HG03354 (cell line): Measurements from ENCODE around the gene KLHL40.
"Not testable (repeated sequence)": the region's sequence is repeated elsewhere in the genome, so short reads cannot be mapped to it uniquely, and the experiment has no call there.

Experiments used
- ATAC-seq: cut with Tn5 transposase; IDR thresholded peaks from one replicate; pipeline ENCODE4 v1.9.1; 2021; ENCODE audit warnings: mild to moderate bottlenecking; ENCODE audit not compliant: unreplicated experiment, poor library complexity, severe bottlenecking

KLHL40 gene

DNA sequence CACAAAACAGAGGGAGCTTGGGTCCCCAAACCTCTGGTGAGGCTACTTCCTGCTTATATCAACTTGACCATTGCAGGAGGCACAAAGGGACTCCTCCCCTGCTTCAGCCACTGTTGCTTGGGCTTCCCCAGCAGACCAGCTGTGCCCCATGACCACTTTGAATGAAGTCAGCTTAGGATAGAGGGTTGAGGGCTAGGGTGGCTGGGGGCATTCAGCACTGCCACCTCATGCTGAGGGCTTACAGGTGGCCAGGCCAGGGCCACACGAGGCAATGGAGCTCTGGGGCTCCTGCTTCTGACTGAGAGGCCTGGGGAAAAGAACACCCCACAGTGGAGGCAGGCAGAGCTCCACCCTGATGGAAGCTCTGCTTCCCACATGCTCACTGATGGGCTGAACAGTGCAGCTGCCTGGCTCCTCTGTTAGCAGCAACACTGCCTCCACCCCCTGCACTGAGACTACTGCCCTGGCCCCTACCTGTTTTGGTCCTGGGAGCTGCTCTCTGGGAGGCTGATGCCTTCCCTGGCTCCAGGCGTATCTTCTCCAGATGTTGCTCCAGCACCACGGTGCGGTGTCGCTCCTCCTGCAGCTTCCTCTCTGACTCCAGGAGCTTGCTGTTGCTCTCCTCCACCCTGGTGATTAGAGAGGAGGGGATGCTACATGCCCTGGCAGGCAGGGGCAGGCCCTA, 27.5 kb downstream of the KLHL40 start:
- no peak for ATAC-seq

DNA sequence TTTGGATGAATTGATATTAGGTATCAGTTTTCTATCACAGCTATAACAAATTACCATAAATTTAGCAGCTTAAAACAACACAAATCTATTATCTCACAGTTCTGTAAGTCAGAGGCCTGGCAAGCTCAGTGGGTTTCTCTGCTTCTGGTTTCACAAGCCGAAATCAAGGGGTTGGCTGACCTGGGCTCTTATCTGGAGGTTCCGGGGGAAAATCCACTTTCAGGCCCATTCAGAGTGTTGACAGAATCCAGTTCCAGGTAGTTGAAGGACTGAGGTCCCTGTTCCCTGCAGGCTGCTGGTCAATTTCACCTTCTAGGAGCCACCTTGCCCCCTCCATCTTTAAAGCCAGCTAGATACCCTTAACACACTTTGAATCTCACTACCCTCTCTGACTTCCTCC, 28.4 kb downstream of the KLHL40 start:
- ATAC-seq: no peak

DNA sequence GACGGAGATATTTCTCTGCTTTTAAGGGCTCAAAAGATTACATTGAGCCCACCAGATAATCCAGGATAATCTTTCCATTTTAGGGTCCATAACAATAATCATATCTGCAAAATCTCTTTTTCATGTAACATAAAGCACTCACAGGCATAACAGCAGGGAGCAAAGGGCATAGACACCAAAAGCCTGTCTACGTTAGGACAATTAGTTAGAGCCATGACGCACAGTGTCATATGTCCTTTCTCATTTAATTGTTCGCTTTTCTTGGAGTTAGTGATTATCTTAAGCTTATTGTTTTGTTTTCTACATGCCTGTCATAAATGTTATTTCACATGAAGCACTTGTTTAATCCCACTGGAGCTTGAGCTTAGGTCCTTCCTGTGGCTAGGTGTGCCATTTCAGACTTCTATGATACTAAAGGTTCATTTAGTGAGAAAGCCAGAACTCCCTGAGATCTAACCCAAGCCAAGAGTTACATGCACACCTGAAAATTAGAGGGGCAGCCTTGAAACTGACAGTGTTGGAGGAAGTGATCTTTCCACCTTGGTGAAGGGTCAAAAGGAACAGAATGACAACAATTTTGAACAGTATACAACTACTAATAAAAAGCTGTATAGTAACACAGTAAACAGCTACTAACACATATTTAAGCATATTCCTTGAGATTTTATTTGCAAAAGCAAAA, 29.0 kb downstream of the KLHL40 start:
- no peak for ATAC-seq

DNA sequence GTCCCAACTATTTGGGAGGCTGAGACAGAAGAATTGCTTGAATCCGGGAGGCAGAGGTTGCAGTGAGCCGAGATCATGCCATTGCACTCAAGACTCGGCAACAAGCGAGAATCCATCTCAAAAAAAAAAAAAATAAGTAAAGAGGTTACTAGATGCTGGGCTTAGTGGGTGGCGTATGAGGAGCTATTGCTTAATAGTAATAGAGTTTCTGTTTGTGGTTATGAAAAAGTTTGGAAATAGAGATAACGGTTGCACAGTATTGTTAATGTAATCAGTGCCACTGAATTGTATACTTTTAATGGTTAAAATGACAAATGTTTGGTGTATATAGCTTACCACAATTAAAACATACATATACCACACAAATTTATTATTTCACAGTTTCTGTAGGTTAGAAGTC, 32.0 kb downstream of the KLHL40 start:
- no peak for ATAC-seq

DNA sequence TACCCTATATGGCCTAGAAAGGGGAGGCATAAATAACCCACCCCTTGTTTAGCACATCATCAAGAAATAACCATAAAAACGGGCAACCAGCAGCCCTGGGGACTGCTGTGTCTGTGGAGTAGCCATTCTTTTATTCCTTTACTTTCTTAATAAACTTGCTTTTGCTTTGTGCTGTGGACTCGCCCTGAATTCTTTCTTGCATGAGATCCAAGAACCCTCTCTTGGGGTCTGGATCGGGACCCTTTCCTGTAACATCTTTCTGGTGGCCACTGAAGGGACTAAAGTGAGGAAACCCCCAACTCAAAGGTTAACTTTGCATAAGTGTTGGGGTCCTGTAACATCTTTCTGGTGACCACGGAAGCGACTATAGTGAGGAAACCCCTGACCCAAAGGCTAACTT, 33.0 kb downstream of the KLHL40 start:
- no peak for ATAC-seq

DNA sequence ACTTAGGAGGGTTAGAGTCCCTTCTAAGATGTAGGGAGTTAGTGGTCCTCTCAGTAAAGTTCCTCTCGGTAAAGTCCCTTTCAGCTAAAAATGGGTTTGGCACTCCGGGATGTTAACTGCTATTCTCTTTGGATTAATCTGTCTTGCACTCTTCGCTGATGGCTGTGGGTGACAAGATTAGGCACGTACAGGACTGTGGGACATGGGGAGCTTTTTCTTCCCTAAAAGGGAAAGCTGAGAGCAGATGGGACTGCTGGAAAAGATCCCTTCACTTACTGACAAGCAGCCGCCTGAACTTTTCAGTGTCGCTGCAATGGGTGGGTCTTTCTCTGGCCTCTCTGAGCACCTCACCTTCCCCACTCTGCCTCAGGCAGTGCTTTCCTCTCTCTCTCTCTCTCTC, 33.7 kb downstream of the KLHL40 start:
- no peak for ATAC-seq

DNA sequence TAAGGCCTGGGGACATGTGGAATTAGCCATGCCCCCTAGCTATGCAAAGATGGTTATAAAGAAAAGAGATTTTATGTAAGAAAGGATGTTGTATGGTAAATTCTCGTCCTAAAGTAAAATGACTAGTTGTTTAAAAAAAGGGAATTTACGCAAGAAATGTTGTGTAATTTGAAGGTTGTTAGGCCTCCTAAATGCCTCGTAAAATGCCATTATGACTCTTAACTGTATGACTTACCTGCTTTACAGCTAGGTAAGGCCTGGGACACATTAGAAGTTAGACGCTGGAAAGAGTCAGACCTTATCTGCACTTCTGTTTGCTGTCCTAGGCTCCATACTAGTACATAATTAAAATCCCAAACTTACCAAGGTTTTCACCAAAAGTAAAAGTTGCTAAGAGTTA, 34.8 kb downstream of the KLHL40 start:
- no peak for ATAC-seq

DNA sequence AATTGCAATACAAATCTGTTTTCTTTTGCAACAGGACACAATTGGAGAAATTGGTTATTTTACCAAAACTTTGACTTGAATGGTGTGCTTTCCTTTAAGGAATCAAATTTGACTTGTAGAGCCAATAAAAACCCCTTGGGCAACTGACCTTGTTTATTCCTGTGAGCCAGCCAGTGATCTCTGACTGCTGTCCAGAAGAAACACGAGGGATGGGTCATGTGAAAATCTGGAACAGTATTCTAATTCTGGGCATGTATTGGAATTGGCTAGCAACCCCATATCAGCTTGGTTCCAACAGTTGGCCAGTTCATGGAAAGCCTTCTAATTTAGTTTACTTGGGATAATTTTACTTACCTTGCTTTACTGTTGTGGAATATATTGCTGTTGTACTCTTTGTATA, 36.4 kb downstream of the KLHL40 start:
- no peak for ATAC-seq

DNA sequence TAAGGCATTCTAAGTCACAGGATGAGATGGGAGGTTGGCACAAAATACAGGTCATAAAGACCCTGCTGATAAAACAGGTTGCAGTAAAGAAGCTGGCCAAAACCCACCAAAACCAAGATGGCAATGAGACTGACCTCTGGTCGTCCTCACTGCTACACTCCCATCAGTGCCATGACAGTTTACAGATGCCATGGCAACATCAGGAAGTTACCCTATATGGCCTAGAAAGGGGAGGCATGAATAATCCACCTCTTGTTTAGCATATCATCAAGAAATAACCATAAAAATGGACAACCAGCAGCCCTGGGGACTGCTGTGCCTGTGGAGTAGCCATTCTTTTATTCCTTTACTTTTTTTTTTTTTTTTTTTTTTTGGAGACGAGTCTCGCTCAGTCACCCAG, 37.1 kb downstream of the KLHL40 start:
- ATAC-seq: not testable (repeated sequence)

DNA sequence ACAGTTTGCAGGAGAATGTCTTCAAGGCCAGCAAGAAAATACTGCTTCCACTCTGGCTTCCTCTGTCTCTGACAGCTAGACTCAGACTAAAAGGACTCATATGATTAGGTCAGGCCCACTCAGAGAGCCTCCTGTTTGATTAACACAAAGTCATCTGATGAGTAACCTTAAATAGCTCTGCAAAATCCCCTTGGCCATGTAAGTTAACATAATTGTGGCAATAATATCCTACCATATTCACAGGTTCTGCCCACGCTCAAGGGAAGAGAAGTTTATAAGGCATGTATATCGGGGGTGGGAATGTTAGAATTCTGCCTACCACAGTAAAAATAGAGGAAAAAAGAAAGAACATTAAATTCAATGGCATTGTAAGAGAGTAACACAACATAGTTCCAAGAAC, 37.9 kb downstream of the KLHL40 start:
- no peak for ATAC-seq

DNA sequence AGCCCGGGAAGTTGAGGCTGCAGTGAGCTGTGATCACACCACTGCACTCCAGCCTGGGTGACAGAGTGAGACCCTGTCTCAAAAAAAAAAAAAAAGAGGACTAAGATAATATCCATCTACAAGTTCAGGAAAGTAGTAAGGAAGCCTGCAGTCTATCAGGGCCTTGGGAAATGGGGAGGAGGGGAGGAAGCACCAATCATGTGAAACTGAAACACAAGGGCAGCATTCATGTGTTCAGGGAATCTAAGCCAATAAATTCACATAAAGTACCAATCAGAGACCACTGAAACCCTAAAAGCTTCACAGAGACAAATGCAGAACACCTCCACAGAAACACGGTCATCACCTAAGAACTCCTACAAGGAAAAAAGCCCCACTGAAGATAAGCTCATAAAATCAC, 40.1 kb downstream of the KLHL40 start:
- no peak for ATAC-seq

DNA sequence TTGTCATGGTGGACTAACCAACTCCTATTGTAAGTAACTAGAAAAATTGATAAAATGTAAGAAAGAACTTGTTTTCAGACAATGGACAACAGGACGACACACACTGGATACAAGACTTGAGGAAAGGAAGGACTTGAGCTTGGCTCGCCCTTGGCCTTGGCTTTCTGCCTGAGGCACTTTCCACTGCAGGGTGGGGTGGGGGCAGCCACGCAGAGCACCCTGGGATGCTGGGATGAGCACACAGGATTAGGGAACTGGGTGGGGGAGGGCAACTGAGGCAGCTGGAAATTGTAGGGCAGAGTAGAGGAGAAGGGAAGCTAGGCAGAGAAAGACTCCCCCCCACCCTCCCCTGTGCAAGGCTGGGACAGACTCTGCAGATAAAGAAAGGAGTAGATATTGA, 42.7 kb downstream of the KLHL40 start:
- no peak for ATAC-seq

DNA sequence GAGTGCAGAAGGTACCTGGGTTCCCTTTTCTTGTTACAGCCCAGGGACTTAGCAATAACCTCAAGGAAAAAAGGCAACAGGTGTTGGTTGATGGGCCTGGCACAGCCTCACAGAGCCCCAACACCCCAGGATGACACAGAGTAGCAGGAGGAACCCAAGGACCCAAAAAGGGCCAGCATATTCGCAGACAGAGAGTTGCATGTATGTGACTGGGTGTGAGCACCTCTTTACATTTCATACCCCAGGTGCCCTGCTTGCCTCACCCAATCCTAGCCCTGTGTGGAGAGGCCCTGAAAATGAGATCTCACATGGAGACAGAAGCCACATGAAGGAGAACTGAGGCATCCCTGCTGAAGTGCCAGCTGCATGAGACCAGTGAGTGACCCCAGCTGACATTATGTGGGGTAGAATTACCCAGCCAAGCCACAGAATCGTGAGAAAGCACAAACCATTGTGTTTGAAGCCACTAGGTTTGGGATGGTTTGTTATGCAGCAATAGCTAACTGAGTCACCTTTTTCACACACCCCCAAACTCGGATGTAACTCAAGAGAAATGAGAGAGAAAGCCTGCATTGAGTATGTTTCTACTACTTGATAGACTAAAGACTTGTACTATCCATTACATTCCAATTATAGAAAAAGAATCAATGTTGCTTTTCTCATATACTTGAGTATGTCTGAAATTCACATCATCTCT, 43.5 kb downstream of the KLHL40 start:
- no peak for ATAC-seq

DNA sequence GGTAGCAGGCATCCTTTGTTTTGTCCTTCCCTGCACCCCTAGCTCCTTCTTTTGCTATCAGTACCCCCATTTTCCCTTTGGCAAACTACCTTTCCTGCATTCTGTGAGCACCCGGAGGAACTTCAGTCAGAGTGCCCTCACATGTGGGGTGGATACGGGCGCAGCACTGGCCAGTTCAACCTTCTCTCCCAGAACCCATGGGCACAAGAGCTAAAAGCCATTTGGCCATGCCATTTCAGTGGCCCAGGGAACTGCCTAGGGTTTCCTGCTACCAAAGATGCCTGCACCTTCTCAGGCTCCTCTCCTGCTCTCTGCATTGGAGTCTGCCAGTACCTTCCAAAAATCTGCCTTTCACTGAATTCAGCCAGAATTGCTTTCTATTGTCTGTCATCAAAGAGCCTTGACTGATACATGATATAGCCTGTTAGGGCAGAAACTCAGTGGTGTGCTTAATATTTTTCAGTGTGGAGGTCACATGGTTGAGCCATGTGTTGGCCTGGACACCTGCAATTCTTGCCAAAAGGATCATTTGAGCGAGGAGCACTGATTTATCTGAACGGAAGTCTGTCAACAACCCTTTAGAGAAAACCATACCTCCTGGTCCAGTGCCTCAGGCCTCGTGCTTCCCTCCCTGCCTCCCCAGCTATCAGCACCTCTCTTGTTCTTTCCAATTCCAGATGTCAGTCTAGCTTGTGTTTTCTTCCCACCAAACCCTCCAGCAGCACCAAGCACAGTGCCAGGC, 44.2 kb downstream of the KLHL40 start:
- no peak for ATAC-seq

DNA sequence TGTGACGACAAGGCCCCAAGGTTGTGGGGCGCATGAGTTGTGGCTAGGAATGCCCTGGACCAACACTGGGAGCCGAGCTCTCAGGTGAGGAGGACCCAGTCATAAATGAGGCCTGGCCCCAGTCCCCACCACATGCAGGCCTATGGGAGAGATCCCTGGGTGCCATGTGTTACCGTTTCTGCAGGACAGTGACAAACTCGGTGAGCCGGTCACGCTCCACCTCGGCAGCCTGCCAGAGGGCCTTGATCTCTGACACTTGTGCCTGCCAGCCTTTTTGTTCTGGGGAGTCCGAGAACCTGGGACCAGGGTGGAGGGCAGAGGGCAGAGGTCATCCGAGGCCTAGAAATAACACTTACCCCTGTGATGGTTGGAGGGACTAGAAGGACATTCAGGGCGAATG, 45.0 kb downstream of the KLHL40 start:
- no peak for ATAC-seq

DNA sequence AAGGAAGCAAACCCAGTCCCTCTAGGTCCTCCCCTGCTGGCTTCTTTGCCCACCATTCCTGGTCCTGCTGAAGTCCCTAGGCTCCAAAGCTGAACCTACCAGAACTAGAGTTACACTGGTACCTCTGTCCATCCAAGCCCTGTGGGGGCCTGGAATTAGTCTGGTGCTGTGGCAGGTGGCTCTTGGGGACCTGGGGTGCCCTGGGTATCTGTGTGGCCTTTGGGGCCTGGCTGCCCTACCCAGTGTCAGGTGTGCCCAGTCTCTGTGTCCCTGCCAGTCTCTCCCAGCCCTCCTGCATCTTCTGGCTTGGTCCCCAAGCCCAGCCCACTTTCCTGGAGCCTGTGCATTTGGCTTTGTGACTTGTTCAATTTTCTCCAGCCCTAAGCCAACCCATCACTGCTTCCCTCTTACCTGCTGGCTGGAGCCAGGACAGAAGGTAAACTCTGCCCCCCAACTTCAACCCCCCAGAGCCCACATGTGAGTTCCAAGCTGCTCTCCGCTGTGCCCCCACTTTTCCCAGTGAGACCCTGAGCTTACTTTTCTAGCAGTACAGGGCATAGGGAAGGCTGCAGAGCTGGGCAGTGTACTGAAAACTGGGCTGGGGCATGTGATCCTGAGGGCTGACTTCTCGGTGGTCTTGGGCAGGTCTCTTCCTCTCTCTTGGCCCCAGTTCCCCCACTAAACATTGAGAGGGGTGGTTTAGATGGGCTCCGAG, 45.5 kb downstream of the KLHL40 start:
- no peak for ATAC-seq

DNA sequence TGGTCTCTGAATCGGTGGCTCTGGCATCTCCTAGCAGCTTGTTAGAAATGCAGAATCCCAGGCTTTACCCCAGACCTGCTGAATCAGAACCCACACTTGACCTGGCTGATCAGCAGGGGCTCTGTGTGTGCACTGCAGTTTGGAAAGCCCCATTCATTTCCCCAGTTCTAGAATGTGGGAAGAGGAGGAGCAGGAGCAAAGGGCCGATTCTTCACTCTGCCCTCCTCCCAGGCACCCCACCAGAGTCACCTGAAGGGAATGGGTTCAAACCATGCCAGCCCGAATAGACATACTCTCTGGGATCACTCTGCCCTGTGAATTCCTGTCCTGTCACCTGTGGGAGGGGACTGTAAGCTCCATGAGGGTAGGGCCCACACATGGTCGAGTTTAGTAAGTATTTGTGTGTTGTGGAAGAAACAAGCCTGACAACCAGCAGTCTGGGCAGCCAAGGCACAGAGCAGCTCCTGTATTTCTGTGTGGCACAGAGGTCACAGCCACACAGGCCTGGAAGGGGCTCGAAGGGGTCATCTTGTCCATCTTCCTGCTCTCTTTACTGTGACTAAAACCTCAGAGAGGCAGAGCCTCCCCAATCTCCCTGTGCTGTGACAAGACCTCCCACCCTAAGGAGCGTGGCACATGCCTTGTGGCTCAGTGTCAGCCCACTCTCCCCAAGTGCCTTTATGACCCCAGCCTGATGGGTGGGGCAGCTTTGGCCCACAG, 46.3 kb downstream of the KLHL40 start:
- ATAC-seq: no peak

DNA sequence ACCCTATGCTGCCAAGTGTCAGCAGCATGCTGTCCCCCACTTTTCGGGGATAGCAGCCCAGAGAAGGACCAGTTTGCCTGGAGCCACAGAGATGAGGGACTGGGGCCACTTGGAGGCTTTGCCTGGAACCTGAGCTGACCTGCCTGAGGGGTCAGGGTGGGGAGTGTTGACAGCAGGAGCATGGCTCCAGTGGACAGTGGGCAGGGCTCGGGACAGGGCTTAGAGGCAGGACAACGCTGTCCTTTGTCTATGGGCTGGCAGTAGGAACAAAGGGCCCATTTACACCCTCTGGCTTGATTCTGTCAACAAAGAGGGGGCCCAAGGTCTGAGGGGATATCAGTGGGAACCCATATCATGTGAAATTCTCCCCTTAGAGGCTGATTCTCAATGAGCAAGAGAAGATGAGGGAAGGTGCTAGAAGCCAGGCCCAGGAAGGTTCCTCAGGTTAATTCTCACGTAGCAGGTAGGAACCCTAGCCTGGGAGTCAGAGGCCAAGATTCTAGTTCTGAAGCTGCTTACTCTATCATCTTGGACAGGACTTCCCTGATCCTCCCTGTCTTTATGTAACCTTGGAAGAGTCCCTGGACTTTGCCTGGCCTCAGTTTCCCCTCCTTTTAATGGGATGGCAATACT, 47.0 kb downstream of the KLHL40 start:
- no peak for ATAC-seq
